Skeletal muscle satellite cell (primary cell): ENCODE results near the gene PCSK1N.
"Not testable (repeated sequence)": the region's sequence is repeated elsewhere in the genome, so short reads cannot be mapped to it uniquely, and the experiment has no call there.

ENCODE experiments used
- H3K27me3 ChIP-seq: 2 replicates; pipeline ENCODE4 v1.7.0; 2013; ENCODE audit warnings: low read length; ENCODE audit not compliant: control insufficient read depth, insufficient read depth
- H3K36me3 ChIP-seq: 2 replicates; pipeline ENCODE4 v1.7.0; 2013; ENCODE audit warnings: mild to moderate bottlenecking, control low read depth, low read length; ENCODE audit not compliant: insufficient read depth
- H3K4me1 ChIP-seq: 2 replicates; pipeline ENCODE4 v1.7.0; 2013; ENCODE audit warnings: low read length; ENCODE audit not compliant: control insufficient read depth, insufficient read depth
- H3K4me2 ChIP-seq: 2 replicates; pipeline ENCODE4 v1.7.0; 2013; ENCODE audit warnings: mild to moderate bottlenecking, low read length
- H3K4me3 ChIP-seq: 2 replicates; pipeline ENCODE4 v1.7.0; 2013; ENCODE audit warnings: low read length
- H3K9ac ChIP-seq: 2 replicates; pipeline ENCODE4 v1.7.0; 2013; ENCODE audit warnings: mild to moderate bottlenecking, low read depth, low read length, moderate library complexity
- H3K9me3 ChIP-seq: replicated peaks from 2 replicates; pipeline ENCODE4 v1.7.0; 2013; ENCODE audit warnings: mild to moderate bottlenecking, control low read depth, low read length

PCSK1N gene

DNA sequence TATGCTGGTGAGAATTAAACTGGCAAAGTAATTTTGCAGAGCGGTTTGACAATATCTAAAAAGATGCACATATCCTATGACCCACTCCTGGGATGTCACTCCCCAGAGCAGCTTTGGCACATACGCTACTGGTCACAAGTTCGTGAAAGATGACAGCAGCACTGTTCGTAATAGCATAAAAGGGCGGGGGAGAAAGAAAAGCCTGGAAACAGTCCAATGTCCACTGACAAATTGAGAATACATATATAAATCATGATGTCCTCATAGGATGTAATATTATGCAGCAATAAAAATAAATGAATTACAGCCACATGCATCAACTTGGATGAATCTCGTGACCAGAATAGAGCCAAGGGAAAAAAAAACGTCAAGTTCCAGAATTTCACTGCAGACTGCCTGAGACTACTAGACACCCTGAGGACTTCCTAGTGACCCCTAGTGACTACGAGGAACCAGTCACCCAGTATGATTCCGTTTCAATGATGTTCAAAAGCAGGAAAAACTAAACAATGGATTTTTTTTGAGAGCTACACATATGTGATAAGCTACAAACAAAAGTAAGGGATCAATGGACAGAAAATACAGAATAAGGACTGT is 1.8 kb downstream of the PCSK1N start:
- peaks cover 23% of the 10 kb centered on the region for H3K27me3 ChIP-seq
- no peaks in the 10 kb centered on the region for H3K4me1 ChIP-seq
- no peak overlapping the region for H3K9ac ChIP-seq
- H3K4me3 ChIP-seq: no peak overlapping the region
- H3K9me3 ChIP-seq: no peaks in the 10 kb centered on the region
- no peak overlapping the region for H3K4me2 ChIP-seq
- H3K36me3 ChIP-seq: no peaks in the 10 kb centered on the region

DNA sequence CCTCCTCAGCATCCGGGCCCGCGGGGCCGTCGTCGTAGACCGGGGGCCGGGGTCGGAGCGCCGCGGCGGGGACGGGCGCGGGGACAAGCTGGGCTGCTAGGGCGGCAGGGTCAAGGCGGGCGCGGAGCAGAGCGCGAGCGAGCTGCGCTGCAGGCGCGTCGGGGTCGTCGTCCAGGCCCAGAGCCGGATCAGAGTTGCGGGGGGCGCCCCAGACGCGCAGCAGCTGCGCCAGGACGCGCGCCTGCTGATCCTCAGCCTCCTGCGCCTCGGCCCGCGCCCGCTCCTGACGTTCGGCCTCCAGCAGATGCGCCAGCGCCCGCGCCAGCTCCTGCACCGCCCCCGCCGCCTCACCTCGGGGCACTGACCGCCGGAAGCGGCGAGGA is 3.5 kb downstream of the PCSK1N start:
- no peaks in the 10 kb centered on the region for H3K9me3 ChIP-seq
- H3K36me3 ChIP-seq: no peaks in the 10 kb centered on the region
- H3K27me3 ChIP-seq: peaks cover 23% of the 10 kb centered on the region
- no peak overlapping the region for H3K4me2 ChIP-seq
- H3K4me3 ChIP-seq: no peak overlapping the region
- no peaks in the 10 kb centered on the region for H3K4me1 ChIP-seq
- no peak overlapping the region for H3K9ac ChIP-seq

DNA sequence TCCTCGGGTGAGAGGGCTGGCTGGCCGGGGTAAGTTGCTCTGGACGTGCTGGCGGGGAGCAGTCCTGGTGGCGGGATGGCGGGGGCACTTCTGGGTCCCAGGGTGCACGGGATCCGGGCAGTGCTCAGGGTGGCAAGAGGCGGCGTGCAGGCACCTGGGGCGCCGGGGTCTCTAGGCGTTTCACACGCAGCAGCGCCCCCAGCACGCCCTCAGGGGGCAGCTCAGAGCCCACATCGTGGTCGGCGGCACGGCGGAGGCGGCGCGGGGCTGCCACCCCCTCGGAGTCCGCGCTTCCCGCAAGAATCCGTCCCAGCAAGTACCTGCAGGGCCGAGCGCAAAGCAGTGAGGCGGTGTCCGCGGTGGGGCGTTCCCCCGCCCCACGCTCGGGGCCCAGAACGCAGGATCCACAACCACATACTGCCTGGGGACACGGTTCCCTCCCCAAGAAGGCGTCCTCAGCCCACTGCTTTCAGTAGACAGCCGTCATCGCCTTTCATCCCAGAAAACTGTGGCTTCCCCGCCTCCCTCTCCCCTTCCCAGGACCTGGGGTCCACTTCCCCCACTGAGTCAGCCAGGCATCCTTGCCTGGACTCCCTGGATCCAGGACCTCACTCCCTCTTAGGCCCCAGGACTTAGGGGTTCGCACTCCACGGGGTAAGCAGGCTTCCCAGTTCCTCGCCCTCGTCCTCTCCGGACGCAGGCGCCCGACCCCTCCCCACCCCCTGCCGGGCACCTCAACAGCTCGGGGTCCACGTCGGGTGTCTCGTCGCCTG is 4.1 kb downstream of the PCSK1N start:
- peaks cover 22% of the 10 kb centered on the region for H3K27me3 ChIP-seq
- H3K4me3 ChIP-seq: no peak overlapping the region
- no peaks in the 10 kb centered on the region for H3K9me3 ChIP-seq
- H3K36me3 ChIP-seq: no peaks in the 10 kb centered on the region
- H3K9ac ChIP-seq: no peak overlapping the region
- no peaks in the 10 kb centered on the region for H3K4me1 ChIP-seq
- H3K4me2 ChIP-seq: no peak overlapping the region

DNA sequence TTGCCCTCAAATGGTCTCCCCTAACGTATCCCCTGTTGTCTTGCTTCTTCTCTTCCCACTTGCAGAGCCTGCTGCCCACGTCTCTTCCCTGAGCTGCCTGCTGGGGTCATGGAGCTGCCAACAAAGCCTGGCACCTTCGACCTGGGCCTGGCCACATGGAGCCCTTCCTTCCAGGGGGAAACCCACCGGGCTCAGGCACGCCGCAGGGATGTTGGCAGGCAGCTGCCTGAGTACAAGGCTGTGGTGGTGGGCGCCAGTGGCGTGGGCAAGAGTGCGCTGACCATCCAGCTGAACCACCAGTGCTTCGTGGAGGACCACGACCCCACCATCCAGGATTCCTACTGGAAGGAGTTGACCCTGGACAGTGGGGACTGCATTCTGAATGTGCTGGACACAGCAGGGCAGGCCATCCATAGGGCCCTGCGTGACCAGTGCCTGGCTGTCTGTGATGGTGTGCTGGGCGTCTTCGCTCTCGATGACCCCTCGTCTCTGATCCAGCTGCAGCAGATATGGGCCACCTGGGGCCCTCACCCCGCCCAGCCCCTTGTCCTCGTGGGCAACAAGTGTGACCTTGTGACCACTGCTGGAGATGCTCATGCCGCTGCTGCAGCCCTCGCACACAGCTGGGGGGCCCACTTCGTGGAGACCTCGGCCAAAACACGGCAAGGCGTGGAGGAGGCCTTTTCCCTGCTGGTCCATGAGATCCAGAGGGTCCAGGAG is 6.2 kb downstream of the PCSK1N start:
- H3K4me1 ChIP-seq: no peaks in the 10 kb centered on the region
- no peaks in the 10 kb centered on the region for H3K9me3 ChIP-seq
- no peak overlapping the region for H3K9ac ChIP-seq
- no peak overlapping the region for H3K4me3 ChIP-seq
- peaks cover 6% of the 10 kb centered on the region for H3K27me3 ChIP-seq
- no peaks in the 10 kb centered on the region for H3K36me3 ChIP-seq
- H3K4me2 ChIP-seq: no peak overlapping the region

DNA sequence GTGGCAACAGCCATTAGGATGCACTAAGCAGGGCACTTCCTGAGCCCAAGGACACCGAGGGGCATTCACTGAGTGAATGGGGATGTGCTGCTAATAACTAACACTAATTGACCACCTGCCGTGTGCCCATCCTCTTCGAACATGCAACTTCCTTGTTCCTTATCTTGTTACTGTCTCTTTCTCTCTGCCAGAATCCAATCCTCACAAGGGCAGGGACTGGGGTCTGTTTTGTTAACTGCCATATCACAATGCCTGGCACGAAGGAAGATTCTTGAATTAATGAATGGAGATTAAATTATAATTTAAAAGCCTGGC is 7.8 kb downstream of the PCSK1N start:
- Histone ChIP-seq H3K36me3 (peaks cover 4% of the 10 kb centered on the region), H3K4me3 (no peak overlapping the region), H3K27me3 (peaks cover 6% of the 10 kb centered on the region)

DNA sequence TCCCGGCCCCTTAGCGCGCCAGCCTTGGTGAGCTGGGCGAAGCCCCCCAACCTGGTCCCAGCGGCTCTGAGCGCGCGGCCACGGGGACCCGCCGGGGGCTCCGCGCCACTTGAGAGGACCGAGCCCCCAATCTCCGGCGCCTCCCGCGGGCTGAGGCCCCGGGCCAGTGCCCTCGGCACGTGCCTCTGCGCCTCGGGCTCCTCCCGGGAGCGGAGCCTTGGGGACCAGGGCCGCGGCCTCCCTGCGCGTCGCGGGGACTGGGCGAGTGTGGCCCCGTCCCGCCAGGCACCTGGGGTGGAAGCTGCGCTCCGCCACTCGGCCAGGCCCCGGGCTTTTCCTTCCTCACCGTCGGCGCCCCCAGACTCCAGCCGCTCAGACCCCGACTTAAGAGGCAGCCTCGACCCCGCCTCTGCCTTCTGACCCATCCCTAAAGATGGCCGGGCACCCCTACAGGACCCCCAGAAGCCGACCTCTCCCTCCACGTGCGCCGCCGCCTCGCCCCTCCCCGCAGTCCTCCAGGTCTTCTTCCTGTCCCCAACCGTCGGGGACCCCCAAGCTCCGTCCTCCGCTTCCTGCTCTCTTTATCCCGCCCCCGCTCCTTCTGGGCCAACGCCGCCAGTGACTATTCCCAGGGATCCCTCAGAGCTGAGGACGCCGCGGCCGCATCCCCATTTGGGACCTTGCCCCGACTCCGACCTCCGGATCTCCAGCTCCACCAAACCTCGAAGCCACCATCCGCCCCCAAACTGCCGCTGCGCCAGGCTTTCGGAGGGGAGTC is 8.3 kb downstream of the PCSK1N start:
- Histone ChIP-seq H3K9ac (no peak overlapping the region), H3K4me3 (no peak overlapping the region), H3K27me3 (peaks cover 6% of the 10 kb centered on the region), H3K4me2 (no peak overlapping the region), H3K9me3 (no peaks in the 10 kb centered on the region), H3K36me3 (peaks cover 4% of the 10 kb centered on the region), H3K4me1 (no peaks in the 10 kb centered on the region)

More for the DNA sequence above, 7.8 kb downstream of the PCSK1N start:
- Histone ChIP-seq H3K9ac (no peak overlapping the region), H3K9me3 (no peaks in the 10 kb centered on the region), H3K4me1 (no peaks in the 10 kb centered on the region), H3K4me2 (no peak overlapping the region)

DNA sequence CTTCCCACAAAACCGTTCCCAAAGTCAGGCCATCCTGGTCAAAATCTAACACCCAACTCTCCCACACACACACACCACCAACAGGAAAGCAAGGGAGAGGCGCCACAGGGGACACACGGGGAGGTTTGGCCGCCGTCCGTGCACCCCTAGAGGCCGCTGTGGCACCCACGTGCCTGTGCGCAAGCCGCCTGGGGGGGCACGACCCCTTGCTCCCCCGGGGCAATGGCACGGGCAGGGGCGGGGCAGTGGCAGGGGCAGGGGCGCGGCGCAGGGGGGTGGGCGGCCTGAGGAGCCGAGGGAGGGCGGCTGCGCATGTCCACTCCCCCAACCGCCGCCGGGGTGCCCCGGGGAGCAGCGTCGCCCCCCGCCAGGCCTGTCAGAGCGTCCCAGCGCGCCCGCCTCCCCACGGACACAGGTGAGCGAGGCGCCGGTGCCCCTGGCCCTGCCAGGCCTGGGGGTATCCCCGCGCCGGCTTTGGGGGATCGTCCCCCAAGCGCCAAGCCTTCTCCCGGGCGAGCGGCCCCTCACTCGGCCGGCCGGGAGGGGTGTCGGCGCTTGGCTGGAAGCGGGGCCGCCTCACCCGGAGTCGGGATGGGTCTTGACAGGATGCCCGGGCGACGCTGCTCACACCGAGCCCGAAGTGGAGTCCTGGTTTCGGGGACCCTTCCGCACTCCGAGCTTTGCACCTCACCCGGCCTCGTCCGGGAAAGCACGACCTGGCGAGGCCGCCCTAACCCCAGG is 9.1 kb downstream of the PCSK1N start, which contains the start of gene ERAS:
ERAS (plus strand) TSS at position 379 of the 741 bp plus-strand sequence. CDS start 2,611 bp downstream, outside the sequence.
- peaks cover 3% of the 10 kb centered on the region for H3K27me3 ChIP-seq
- H3K9me3 ChIP-seq: no peaks in the 10 kb centered on the region
- H3K36me3 ChIP-seq: peaks cover 4% of the 10 kb centered on the region
- H3K4me2 ChIP-seq: no peak within 1 kb of the TSS
- H3K4me1 ChIP-seq: no peaks in the 10 kb centered on the region
- no peak within 1 kb of the TSS for H3K4me3 ChIP-seq
- no peak within 1 kb of the TSS for H3K9ac ChIP-seq

DNA sequence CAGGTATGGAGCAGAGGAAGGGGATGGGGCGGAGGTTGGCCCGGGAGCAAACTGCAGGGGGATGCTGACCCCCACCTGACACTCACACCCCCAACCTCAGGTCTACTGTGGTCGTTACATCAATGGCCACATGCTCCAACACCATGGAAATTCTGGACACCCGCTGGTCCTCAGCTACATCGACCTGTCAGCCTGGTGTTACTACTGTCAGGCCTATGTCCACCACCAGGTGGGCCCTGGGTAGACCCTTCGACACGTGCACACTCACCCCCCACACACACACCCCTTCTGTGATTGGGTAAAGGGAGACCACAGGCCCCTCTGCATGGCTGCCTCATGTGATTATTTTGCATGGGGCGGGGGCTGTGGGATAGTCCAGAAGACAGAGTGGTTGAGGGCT is 11.3 kb downstream of the PCSK1N start:
- Histone ChIP-seq H3K4me1 (no peaks in the 10 kb centered on the region), H3K27me3 (no peaks in the 10 kb centered on the region), H3K4me2 (no peak overlapping the region), H3K9ac (no peak overlapping the region), H3K36me3 (peaks cover 4% of the 10 kb centered on the region), H3K4me3 (no peak overlapping the region), H3K9me3 (no peaks in the 10 kb centered on the region)

DNA sequence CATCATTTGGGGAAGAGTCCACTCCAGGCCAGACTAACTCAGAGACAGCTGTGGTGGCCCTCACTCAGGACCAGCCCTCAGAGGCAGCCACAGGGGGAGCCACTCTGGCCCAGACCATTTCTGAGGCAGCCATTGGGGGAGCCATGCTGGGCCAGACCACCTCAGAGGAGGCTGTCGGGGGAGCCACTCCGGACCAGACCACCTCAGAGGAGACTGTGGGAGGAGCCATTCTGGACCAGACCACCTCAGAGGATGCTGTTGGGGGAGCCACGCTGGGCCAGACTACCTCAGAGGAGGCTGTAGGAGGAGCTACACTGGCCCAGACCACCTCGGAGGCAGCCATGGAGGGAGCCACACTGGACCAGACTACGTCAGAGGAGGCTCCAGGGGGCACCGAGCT is 12.4 kb downstream of the PCSK1N start:
- Histone ChIP-seq H3K9me3 (no peaks in the 10 kb centered on the region), H3K4me3 (no peak overlapping the region), H3K27me3 (no peaks in the 10 kb centered on the region), H3K9ac (no peak overlapping the region), H3K4me2 (no peak overlapping the region), H3K4me1 (no peaks in the 10 kb centered on the region), H3K36me3 (peaks cover 7% of the 10 kb centered on the region)

DNA sequence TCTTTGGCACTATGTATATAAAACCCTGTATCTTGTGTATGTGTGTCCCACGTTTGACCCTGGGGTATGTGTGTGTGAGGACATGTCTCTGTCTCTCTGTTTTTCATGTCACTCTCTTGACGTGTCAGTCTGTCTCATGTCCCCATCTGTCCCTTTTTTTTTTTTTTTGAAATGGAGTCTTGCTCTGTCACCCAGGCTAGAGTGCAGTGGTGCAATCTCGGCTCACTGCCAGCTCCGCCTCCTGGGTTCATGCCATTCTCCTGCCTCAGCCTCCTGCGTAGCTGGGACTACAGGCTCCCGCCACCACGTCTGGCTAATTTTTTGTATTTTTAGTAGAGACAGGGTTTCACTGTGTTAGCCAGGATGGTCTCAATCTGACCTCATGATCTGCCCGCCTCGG is 16.0 kb downstream of the PCSK1N start:
- not testable (repeated sequence) for H3K4me3 ChIP-seq, H3K4me2 ChIP-seq, H3K9ac ChIP-seq, H3K9me3 ChIP-seq, H3K4me1 ChIP-seq, H3K36me3 ChIP-seq, H3K27me3 ChIP-seq

DNA sequence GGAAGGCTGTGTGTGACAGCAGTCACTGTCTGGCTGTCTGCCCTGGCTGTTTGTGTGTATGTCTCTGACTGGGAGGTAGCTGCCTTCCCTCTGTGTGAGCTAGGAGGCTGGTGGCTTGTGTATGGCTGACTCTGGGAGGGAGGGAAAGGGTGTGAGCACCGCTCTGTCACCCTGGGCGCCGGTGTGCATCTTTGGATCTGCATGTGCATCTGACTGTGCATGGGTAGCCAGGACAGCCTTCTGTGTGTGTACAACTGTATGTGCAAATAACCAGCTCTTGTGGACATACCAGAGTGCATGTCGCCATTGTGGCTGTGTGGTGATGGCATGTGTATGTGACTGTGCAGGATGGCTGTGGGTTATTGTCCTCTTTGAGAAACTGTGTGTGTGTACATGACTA is 16.5 kb downstream of the PCSK1N start:
- Histone ChIP-seq H3K4me3 (no peak overlapping the region), H3K9me3 (no peaks in the 10 kb centered on the region), H3K4me1 (no peaks in the 10 kb centered on the region), H3K27me3 (no peaks in the 10 kb centered on the region), H3K9ac (no peak overlapping the region), H3K36me3 (peaks cover 7% of the 10 kb centered on the region), H3K4me2 (no peak overlapping the region)
